Left ventricle myocardium inferior (tissue), 1 donor: Measurements from ENCODE around the gene ZNRD2. TPM values are rescaled to one million over a fixed set of nuclear protein-coding genes. Genes with fewer than 3 reads are reported as not detected.
"Not testable (repeated sequence)": the region's sequence is repeated elsewhere in the genome, so short reads cannot be mapped to it uniquely, and the experiment has no call there.

Source experiments
- DNase-seq: peaks from one replicate; pipeline ENCODE4 v3.0.0-alpha.2; 2020
- H3K27ac ChIP-seq: fragments of 200-600 bp; replicated peaks from 2 replicates; pipeline ENCODE4 v1.8.0; 2021
- H3K27me3 ChIP-seq: fragments of 200-600 bp; 2 replicates; pipeline ENCODE4 v1.8.0; 2021; ENCODE audit warnings: low read depth
- H3K36me3 ChIP-seq: fragments of 200-600 bp; 2 replicates; pipeline ENCODE4 v1.8.0; 2021
- H3K4me1 ChIP-seq: fragments of 200-600 bp; 2 replicates; pipeline ENCODE4 v1.8.0; 2021
- H3K4me3 ChIP-seq: fragments of 200-600 bp; 2 replicates; pipeline ENCODE4 v1.8.0; 2021; ENCODE audit warnings: mild to moderate bottlenecking, moderate library complexity
- H3K9me3 ChIP-seq: fragments of 200-600 bp; replicated peaks from 2 replicates; pipeline ENCODE4 v1.8.0; 2021
- intact Hi-C: fragments of 100-400 bp; cut with micrococcal nuclease; formaldehyde crosslinking; loops from one replicate; pipeline ENCODE4 v1.11.0; 2022
- long read RNA-seq: library from polyadenylated mRNA; unstranded; transcript quantifications from one replicate; pipeline ENCODE4 v2.0.0, GENCODE V29; 2021
- total RNA-seq: library from RNA; stranded (reverse); fragmentation: NEBNext Ultra II Directional; extraction: Animal tissue kit (Norgen Biotek cat#: 25700); gene quantifications from one replicate; pipeline ENCODE4 v1.2.1, GENCODE V29; 2021
- TF ChIP-seq, protein P1 (sequence below): fragments of 200-600 bp; IDR thresholded peaks from 2 replicates; pipeline ENCODE4 v1.8.0; 2021; ENCODE audit warnings: antibody characterized with exemption, mild to moderate bottlenecking, borderline replicate concordance
- donor health status: DM: no; HTN: yes; CAD: no; lungs with severe emphysema.

The ZNRD2 gene
- total RNA-seq = 21.1 TPM
- long read RNA-seq, transcript SSSCA1-201 (4 exons, 698 nt) = major isoform, 13 of 40 reads
- long read RNA-seq, partial matches to known transcripts = 6 of 40 reads
- long read RNA-seq, other reads (novel, unspliced or antisense) = 21 of 40 reads

- intact Hi-C loops = no loop called here
- Histone ChIP-seq H3K27ac (peak within 1 kb of the TSS; percentile 99), H3K4me3 (peak within 1 kb of the TSS; percentile 86), H3K4me1 (peaks cover 72% of the 10 kb centered on the region), H3K27me3 (no peaks in the 10 kb centered on the region), H3K36me3 (peaks cover 11% of the 10 kb centered on the region), H3K9me3 (no peaks in the 10 kb centered on the region)
- TF ChIP-seq, protein P1, sequence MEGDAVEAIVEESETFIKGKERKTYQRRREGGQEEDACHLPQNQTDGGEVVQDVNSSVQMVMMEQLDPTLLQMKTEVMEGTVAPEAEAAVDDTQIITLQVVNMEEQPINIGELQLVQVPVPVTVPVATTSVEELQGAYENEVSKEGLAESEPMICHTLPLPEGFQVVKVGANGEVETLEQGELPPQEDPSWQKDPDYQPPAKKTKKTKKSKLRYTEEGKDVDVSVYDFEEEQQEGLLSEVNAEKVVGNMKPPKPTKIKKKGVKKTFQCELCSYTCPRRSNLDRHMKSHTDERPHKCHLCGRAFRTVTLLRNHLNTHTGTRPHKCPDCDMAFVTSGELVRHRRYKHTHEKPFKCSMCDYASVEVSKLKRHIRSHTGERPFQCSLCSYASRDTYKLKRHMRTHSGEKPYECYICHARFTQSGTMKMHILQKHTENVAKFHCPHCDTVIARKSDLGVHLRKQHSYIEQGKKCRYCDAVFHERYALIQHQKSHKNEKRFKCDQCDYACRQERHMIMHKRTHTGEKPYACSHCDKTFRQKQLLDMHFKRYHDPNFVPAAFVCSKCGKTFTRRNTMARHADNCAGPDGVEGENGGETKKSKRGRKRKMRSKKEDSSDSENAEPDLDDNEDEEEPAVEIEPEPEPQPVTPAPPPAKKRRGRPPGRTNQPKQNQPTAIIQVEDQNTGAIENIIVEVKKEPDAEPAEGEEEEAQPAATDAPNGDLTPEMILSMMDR = peak; percentile 60
- DNase-seq = peak; percentile 98
These were observed at the start of gene ZNRD2 for GRCh38 chr11:65569973-65570918. TSS of gene ZNRD2 (plus strand) at chr11:65570477. CDS start at chr11:65570492, 15 bp downstream.

DNA sequence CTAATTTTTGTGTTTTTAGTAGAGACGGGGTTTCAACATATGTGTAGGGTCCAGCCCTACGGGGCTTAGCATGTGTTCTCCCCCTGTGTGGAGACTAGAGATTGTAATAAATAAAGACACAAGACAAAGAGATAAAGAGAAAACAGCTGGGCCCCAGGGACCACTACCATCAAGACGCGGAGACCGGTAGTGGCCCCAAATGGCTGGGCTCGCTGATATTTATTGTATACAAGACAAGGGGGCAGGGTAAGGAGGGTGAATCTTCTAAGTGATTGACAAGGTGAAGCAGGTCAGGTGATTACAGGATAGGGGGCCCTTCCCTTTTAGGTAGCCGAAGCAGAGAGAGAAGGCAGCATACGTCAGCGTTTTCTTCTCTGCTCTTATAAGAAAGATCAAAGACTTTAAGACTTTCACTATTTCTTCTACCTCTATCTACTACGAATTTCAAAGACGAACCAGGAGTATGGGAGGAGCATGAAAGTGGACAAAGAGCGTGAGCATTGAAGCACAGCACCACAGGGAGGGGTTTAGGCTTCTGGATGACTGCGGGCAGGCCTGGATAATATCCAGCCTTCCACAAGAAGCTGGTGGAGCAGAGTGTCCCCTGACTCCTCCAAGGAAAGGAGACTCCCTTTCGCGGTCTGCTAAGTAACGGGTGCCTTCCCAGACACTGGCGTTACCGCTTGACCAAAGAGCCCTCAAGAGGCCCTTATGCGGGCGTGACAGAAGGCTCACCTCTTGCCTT, 48.3 kb upstream of the ZNRD2 start:
- intact Hi-C loops, H3K27ac ChIP-seq, DNase-seq, H3K27me3 ChIP-seq, H3K9me3 ChIP-seq, H3K4me3 ChIP-seq: not testable (repeated sequence)
- H3K4me1 ChIP-seq = peaks cover 29% of the 10 kb centered on the region
- peaks cover 10% of the 10 kb centered on the region for H3K36me3 ChIP-seq

DNA sequence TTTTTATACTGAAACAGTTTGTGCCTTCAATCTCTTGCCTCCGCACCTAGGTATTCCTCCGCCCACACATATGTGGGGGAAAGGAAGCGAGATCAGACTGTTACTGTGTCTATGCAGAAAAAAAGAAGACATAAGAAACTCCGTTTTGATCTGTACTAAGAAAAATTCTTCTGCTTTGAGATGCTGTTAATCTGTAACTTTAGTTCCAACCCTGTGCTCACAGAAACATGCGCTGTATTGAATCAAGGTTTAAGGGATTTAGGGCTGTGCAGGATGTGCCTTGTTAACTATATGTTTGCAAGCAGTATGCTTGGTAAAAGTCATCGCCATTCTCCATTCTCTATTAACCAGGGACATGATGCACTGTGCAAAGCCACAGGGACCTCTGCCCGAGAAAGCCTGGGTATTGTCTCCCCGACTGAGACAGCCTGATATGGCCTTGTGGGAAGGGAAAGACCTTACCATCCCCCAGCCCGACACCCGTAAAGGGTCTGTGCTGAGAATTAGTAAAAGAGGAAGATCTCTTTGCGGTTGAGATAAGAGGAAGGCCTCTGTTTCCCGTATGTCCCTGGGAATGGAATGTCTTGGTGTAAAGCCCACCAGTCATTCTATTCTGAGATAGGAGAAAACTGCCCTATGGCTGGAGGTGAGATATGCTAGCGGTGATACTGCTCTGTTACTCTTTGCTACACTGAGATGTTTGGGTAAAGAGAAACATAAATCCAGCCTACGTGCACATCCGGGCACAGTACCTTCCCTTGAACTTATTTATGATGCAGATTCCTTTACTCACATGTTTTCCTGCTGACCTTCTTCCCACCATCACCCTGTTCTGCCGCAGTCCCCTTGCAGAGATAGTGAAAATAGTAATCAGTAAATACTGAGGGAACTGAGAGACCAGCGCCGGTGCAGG, 47.3 kb upstream of the ZNRD2 start:
- H3K4me3 ChIP-seq, H3K27me3 ChIP-seq, intact Hi-C loops, H3K9me3 ChIP-seq, H3K27ac ChIP-seq: not testable (repeated sequence)
- Histone ChIP-seq H3K4me1 (peaks cover 30% of the 10 kb centered on the region), H3K36me3 (peaks cover 20% of the 10 kb centered on the region)
- peak; percentile 13 for DNase-seq

- H3K27me3 ChIP-seq, intact Hi-C loops, H3K9me3 ChIP-seq, H3K27ac ChIP-seq, DNase-seq, H3K4me3 ChIP-seq: not testable (repeated sequence)
- Histone ChIP-seq H3K4me1 (peaks cover 30% of the 10 kb centered on the region), H3K36me3 (peaks cover 23% of the 10 kb centered on the region)
These were observed 46.7 kb upstream of the ZNRD2 start for GRCh38 chr11:65523631-65523968.

DNA sequence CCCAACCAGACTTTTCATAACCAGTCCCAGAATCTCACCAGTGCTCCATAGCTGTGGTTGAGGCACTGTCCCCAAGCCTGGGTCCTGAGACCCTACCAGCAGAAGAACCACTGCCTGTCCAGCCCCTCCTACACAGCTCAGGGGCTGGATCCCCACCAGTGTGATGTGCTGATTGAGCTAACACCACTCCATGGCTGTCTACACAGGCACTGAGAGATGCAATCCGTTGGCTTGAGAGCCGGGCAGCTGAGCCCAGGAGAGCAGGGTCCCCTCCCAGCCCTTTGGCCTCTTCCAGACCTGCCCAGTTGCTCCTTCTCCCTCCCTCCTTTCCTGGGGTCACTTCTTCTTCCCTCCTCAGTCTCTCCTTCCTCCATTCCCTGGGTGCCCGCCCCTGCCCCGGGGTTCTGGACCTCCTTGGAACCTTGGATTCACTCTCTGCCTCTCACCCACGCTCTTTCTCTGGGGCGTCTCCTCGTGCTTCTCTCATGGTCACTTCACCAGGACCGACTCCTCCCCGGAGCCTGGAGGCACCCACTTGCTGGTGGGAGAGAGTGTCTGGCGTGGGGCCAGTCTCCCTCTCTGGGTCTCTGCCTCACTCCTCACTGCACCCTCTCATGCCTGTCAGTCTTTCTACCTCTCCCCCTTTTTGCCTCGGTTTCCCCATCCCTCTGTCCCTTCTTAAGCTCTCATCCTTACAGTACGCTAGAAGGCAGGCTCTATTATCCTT, 46.1 kb upstream of the ZNRD2 start:
- TF ChIP-seq, protein P1 = no peak
- Histone ChIP-seq H3K36me3 (peaks cover 28% of the 10 kb centered on the region), H3K9me3 (no peaks in the 10 kb centered on the region), H3K27ac (peak overlapping the region; percentile 73), H3K4me1 (peaks cover 30% of the 10 kb centered on the region), H3K4me3 (peak overlapping the region; percentile 100), H3K27me3 (no peaks in the 10 kb centered on the region)
- DNase-seq = peak; percentile 52
- intact Hi-C loops = no loop called here

DNA sequence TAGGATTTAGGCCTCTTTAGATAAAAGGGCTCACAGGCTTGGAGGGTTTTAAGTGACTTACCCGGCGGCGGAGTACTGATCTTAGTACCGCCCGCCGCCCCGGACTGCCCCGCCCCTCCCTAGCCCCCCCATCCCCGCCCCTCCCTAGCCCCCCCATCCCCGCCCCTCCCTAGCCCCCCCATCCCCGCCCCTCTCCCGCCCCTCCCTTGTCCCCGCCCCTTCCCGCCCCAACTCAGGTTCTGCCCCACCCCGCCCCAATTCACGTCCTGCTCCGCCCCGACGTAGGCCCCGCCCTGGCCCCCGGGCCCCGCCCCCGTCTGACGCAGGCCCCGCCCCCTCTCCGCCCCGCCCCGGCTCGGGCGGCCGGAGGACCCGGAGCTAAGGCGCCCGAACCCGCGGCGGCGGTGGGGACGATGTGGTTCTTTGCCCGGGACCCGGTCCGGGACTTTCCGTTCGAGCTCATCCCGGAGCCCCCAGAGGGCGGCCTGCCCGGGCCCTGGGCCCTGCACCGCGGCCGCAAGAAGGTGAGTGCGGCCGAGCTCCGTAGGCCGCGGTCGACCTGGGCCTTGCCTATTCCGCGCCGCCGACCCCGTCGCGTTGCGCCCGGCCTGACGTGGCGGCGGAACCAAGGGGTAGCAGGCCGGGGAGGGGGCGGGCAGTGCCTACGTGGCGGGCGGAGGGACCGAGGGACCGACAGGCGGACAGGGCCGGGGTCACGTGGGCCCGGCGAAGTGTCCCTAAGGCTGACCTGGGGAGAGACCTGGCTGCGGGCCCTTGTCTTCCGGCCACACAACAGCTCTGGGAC, 45.3 kb upstream of the ZNRD2 start, which contains the start of gene SCYL1:
SCYL1 (plus strand) TSS at position 343 of the 805 bp plus-strand sequence; CDS start at position 414, 71 bp downstream.
- peaks cover 35% of the 10 kb centered on the region for H3K36me3 ChIP-seq
- intact Hi-C loops = no loop called here
- no peaks in the 10 kb centered on the region for H3K27me3 ChIP-seq
- no peaks in the 10 kb centered on the region for H3K9me3 ChIP-seq
- peak within 1 kb of the TSS; percentile 95 for H3K27ac ChIP-seq
- TF ChIP-seq, protein P1 = no peak
- peaks cover 30% of the 10 kb centered on the region for H3K4me1 ChIP-seq
- DNase-seq = peak; percentile 82
- peak within 1 kb of the TSS; percentile 100 for H3K4me3 ChIP-seq
